Fibroblast of lung (primary cell): Measurements from ENCODE around the gene MAPT. TPM values are rescaled to one million over a fixed set of nuclear protein-coding genes. Genes with fewer than 3 reads are reported as not detected.

Source experiments
- DNase-seq, 2 donors: peaks; one replicate each; pipeline versions ENCODE4 v3.0.0 to v3.0.0-alpha.2; 2010; ENCODE audit warnings: low read depth in 2 of 2
- H2AFZ ChIP-seq: 2 replicates; pipeline ENCODE4 v1.5.1; 2012; ENCODE audit warnings: low read length, control low read depth, inconsistent platforms
- H3K27ac ChIP-seq: 2 replicates; pipeline ENCODE4 v1.5.1; 2011; ENCODE audit warnings: low read length, control low read depth; ENCODE audit not compliant: insufficient read depth
- H3K27me3 ChIP-seq: 2 replicates; pipeline ENCODE4 v1.5.1; 2011; ENCODE audit warnings: mild to moderate bottlenecking, low read length; ENCODE audit not compliant: control insufficient read depth, insufficient read depth
- H3K36me3 ChIP-seq: 2 replicates; pipeline ENCODE4 v1.5.1; 2011; ENCODE audit warnings: low read length; ENCODE audit not compliant: control insufficient read depth, insufficient read depth
- H3K4me1 ChIP-seq: 2 replicates; pipeline ENCODE4 v1.5.1; 2011; ENCODE audit warnings: low read length; ENCODE audit not compliant: control insufficient read depth, insufficient read depth; ENCODE audit errors: extremely low read depth
- H3K4me2 ChIP-seq: 2 replicates; pipeline ENCODE4 v1.5.1; 2011; ENCODE audit warnings: low read length, control low read depth; ENCODE audit not compliant: insufficient read depth; ENCODE audit errors: extremely low read depth
- H3K4me3 ChIP-seq, 4 experiments: fragments of 200-600 bp in 1 of 4; sonication (generic) in 1 of 4; replicated peaks in 1 of 4; 2 replicates each; pipeline ENCODE4 v1.5.1; 2011 to 2016; ENCODE audit warnings: low read length in 4 of 4, low read depth in 3 of 4, mild to moderate bottlenecking in 3 of 4, control low read depth in 2 of 4, inconsistent platforms in 1 of 4, mixed read lengths in 1 of 4; ENCODE audit not compliant: insufficient read depth in 1 of 4; ENCODE audit errors: control extremely low read depth in 1 of 4
- H3K79me2 ChIP-seq: 2 replicates; pipeline ENCODE4 v1.5.1; 2012; ENCODE audit warnings: mild to moderate bottlenecking, low read length, inconsistent platforms; ENCODE audit not compliant: control insufficient read depth, insufficient read depth
- H3K9ac ChIP-seq: 2 replicates; pipeline ENCODE4 v1.5.1; 2011; ENCODE audit warnings: mild to moderate bottlenecking, low read length, control low read depth; ENCODE audit not compliant: insufficient read depth
- H3K9me3 ChIP-seq: 2 replicates; pipeline ENCODE4 v1.5.1; 2012; ENCODE audit warnings: low read depth, low read length; ENCODE audit not compliant: control insufficient read depth, insufficient read depth
- H4K20me1 ChIP-seq: 2 replicates; pipeline ENCODE4 v1.5.1; 2011; ENCODE audit warnings: low read length; ENCODE audit not compliant: control insufficient read depth, insufficient read depth; ENCODE audit errors: extremely low read depth
- CTCF ChIP-seq, 2 donors: IDR thresholded peaks in 1 of 2; conservative IDR thresholded peaks in 1 of 2; 1 replicate in 1 of 2; 2 replicates in 1 of 2; pipeline ENCODE4 v1.5.1; 2011 to 2012; ENCODE audit warnings: low read length in 2 of 2, control low read depth in 1 of 2, inconsistent platforms in 1 of 2, low read depth in 1 of 2, mild to moderate bottlenecking in 1 of 2
- EZH2 ChIP-seq: IDR thresholded peaks from 2 replicates; pipeline ENCODE4 v1.5.1; 2012; ENCODE audit warnings: low read length, control low read depth, mild to moderate bottlenecking; ENCODE audit errors: missing control alignments
- polyA plus RNA-seq, 2 donors: library from polyadenylated mRNA; depleted of rRNA in 1 of 2; stranded (reverse) in 1 of 2; unstranded in 1 of 2; fragments of >200 nt; gene quantifications; 2 replicates each; pipeline ENCODE4 v1.2.1, GENCODE V29; 2011 to 2012; ENCODE audit warnings: missing spikeins in 1 of 2
- total RNA-seq: library from RNA; depleted of rRNA; stranded (reverse); fragments of >200 nt; gene quantifications from 2 replicates; pipeline ENCODE4 v1.2.1, GENCODE V29; 2014

MAPT gene
- total and polyA plus RNA-seq, 2 donors (not counting 1 experiment from before 2014, with no cell fraction given) = 0.09 to 0.50 TPM

- Histone ChIP-seq H3K4me2 (no peak overlapping the region), H4K20me1 (no peaks in the 10 kb centered on the region), H3K79me2 (no peaks in the 10 kb centered on the region), H2AFZ (no peak overlapping the region), H3K36me3 (no peaks in the 10 kb centered on the region), H3K27me3 (peaks cover 8% of the 10 kb centered on the region), H3K4me3 (no peak overlapping the region), H3K9ac (no peak overlapping the region), H3K27ac (no peak overlapping the region), H3K9me3 (no peaks in the 10 kb centered on the region), H3K4me1 (no peaks in the 10 kb centered on the region)
- DNase-seq = no peak
- TF ChIP-seq CTCF (conservative IDR thresholded peaks at IDR 0.05 in 1 of 2, IDR thresholded peaks at IDR 0.05 in 1 of 2; ENCODE audit: low read depth in 1 of 2, low read length in 2 of 2) (no peak), EZH2 (no peak)
These were observed 68.0 kb downstream of the MAPT start for GRCh38 chr17:45962221-45962972.

- Histone ChIP-seq H3K9ac (no peak overlapping the region), H3K4me2 (no peak overlapping the region), H3K79me2 (no peaks in the 10 kb centered on the region), H3K4me1 (no peaks in the 10 kb centered on the region), H2AFZ (no peak overlapping the region), H3K9me3 (no peaks in the 10 kb centered on the region), H3K4me3 (no peak overlapping the region), H3K36me3 (no peaks in the 10 kb centered on the region), H3K27me3 (peaks cover 10% of the 10 kb centered on the region), H4K20me1 (no peaks in the 10 kb centered on the region), H3K27ac (no peak overlapping the region)
- no peak for DNase-seq
- no peak for TF ChIP-seq CTCF (conservative IDR thresholded peaks at IDR 0.05 in 1 of 2, IDR thresholded peaks at IDR 0.05 in 1 of 2; ENCODE audit: low read depth in 1 of 2, low read length in 2 of 2)
- TF ChIP-seq EZH2 = no peak
These were observed 68.9 kb downstream of the MAPT start for GRCh38 chr17:45963283-45963682.

- Histone ChIP-seq H3K79me2 (no peaks in the 10 kb centered on the region), H3K27me3 (peaks cover 12% of the 10 kb centered on the region), H3K9me3 (no peaks in the 10 kb centered on the region), H3K4me2 (no peak overlapping the region), H3K9ac (no peak overlapping the region), H4K20me1 (no peaks in the 10 kb centered on the region), H3K4me3 (no peak overlapping the region), H2AFZ (no peak overlapping the region), H3K4me1 (no peaks in the 10 kb centered on the region), H3K36me3 (no peaks in the 10 kb centered on the region), H3K27ac (no peak overlapping the region)
- no peak for DNase-seq
- no peak for TF ChIP-seq EZH2
- TF ChIP-seq CTCF (conservative IDR thresholded peaks at IDR 0.05 in 1 of 2, IDR thresholded peaks at IDR 0.05 in 1 of 2; ENCODE audit: low read depth in 1 of 2, low read length in 2 of 2) = no peak
These were observed 69.5 kb downstream of the MAPT start for GRCh38 chr17:45963889-45964288.
